ENCODE measurements around the gene SVOPL.

DNA sequence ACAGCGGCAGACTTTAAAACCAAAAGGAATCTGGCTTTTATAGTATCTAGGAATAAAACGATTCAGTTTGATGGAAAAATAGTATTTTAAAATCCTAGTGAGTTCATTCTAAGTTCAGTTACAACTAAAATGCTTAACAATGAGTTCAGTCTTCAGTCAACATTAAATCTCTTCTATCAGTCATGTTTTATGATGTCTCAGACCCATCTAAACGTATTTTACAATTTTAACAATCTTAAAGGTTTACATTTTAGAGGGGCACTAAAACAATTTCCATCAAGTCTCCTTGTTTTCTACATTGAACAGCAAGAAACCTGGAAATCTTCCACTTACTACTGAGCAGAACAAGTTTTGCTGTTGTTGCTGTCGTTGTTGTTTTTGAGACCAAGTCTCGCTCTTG is 10.0 kb downstream of the SVOPL start:
- TF ChIP-seq EZH2 (IDR thresholded peaks at IDR 0.05; ENCODE audit: low read length, missing control alignments) = no peak
- no peak for TF ChIP-seq CTCF (conservative IDR thresholded peaks at IDR 0.05 in 1 of 2, IDR thresholded peaks at IDR 0.05 in 1 of 2; ENCODE audit: low read depth in 1 of 2, low read length in 2 of 2)

All from fibroblast of lung (primary cell).